Measurements from ENCODE around the gene MAPK8. TPM values are rescaled to one million over a fixed set of nuclear protein-coding genes. Genes with fewer than 3 reads are reported as not detected.

The MAPK8 gene
- total RNA-seq, 1 donor from 2014 or later, result 7.7 TPM

DNA sequence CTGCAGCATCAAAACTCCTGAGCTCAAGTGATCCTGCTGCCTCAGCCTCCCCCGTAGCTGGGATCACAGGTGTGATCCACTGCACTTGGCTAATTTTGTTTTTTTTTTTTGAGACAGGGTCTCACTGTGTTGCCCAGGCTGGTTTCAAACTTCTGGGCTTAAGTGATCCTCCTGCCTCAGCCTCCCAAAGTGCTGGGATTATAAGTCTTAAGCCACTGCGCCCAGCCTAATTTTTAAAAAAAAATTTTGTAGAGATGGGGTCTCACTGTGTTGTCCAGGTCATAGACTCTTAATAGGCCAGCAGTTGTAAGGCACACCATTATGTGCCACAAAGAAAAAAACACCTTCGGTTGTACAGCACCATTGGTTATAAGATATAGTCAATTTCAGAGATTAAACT is 122.4 kb downstream of the MAPK8 start:
- DNase-seq (ENCODE audit: low spot score in 2 of 2), result no peak
- no peak overlapping the region for H3K27ac ChIP-seq
- H3K4me1 ChIP-seq, result no peaks in the 10 kb centered on the region
- intact Hi-C loops (cut with DNase I), result no loop called here
- H3K27me3 ChIP-seq, result no peaks in the 10 kb centered on the region
- H3K36me3 ChIP-seq, result peaks cover 0 to 9% of the 10 kb centered on the region in 2 donors
- no peaks in the 10 kb centered on the region for H3K9me3 ChIP-seq
- H3K4me3 ChIP-seq, result no peak overlapping the region
- TF ChIP-seq CTCF (IDR thresholded peaks at IDR 0.05), result no peak

- no peak for TF ChIP-seq CTCF (IDR thresholded peaks at IDR 0.05)
- Histone ChIP-seq H3K36me3 (peaks cover 0 to 9% of the 10 kb centered on the region in 2 donors), H3K4me1 (no peaks in the 10 kb centered on the region), H3K4me3 (no peak overlapping the region), H3K27ac (no peak overlapping the region), H3K9me3 (no peaks in the 10 kb centered on the region), H3K27me3 (no peaks in the 10 kb centered on the region)
- intact Hi-C loops (cut with DNase I), result no loop called here
- no peak for DNase-seq (ENCODE audit: low spot score in 2 of 2)
These were observed 122.8 kb downstream of the MAPK8 start for GRCh38 chr10:48429309-48429708.

- TF ChIP-seq CTCF (IDR thresholded peaks at IDR 0.05), result no peak
- Histone ChIP-seq H3K4me3 (no peak overlapping the region), H3K9me3 (no peaks in the 10 kb centered on the region), H3K4me1 (no peaks in the 10 kb centered on the region), H3K27ac (no peak overlapping the region), H3K36me3 (peaks cover 0 to 19% of the 10 kb centered on the region in 2 donors), H3K27me3 (no peaks in the 10 kb centered on the region)
- DNase-seq (ENCODE audit: low spot score in 2 of 2), result no peak
- intact Hi-C loops (cut with DNase I), result no loop called here
These were observed 124.0 kb downstream of the MAPK8 start for GRCh38 chr10:48430402-48430993.

- peaks cover 2 to 25% of the 10 kb centered on the region in 2 donors for H3K36me3 ChIP-seq
- intact Hi-C loops (cut with DNase I), result no loop called here
- H3K4me1 ChIP-seq, result no peaks in the 10 kb centered on the region
These were observed 125.4 kb downstream of the MAPK8 start for GRCh38 chr10:48431871-48432270.

DNA sequence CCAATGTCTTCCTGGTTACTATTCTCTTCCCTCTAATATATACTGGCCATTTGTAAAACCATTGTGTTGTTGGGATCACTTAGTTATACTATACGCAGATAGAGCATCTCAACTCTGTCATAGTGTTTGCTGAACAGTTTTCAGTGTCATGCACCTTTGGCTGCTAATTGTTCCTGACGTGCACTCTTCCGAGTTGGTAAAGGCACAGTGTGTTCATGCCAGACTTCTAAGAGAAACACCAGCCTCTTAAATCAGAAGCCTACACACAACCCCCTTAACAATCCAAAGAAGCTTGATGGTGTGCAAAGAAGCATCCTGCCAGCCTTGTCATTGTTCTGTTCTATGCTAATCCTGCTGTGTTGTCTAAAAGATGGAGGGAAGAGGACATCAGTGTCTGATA is 131.1 kb downstream of the MAPK8 start:
- Histone ChIP-seq H3K27ac (no peak overlapping the region), H3K9me3 (no peaks in the 10 kb centered on the region), H3K27me3 (no peaks in the 10 kb centered on the region), H3K4me3 (no peak overlapping the region), H3K4me1 (no peaks in the 10 kb centered on the region), H3K36me3 (peaks cover 2 to 22% of the 10 kb centered on the region in 2 donors)
- intact Hi-C loops (cut with DNase I), result no loop called here
- no peak for TF ChIP-seq CTCF (IDR thresholded peaks at IDR 0.05)
- DNase-seq (ENCODE audit: low spot score in 2 of 2), result no peak

More at GRCh38 chr10:48431871-48432270, 125.4 kb downstream of the MAPK8 start:
- H3K27me3 ChIP-seq, result no peaks in the 10 kb centered on the region
- no peak overlapping the region for H3K27ac ChIP-seq
- no peak for DNase-seq (ENCODE audit: low spot score in 2 of 2)
- H3K4me3 ChIP-seq, result no peak overlapping the region
- H3K9me3 ChIP-seq, result no peaks in the 10 kb centered on the region
- TF ChIP-seq CTCF (IDR thresholded peaks at IDR 0.05), result no peak

DNA sequence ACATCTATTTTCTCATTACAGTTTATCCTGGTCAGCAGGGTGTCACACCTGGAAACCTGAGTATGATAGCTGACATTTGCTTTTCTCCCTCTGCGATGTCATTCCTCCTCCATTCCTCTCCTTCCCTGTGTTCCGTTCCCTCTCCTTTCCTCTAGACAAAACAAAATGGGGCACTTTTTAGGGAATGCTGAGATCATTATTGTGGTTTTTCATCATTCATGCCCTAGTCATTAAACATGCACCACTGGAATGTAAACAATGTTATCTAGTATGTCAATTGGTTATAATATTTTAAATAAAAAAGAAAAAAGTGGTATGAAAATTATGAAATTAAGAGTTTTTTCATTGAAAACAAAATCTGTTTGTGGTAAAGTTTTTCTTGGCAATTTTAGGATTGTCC is 132.6 kb downstream of the MAPK8 start:
- DNase-seq (ENCODE audit: low spot score in 2 of 2), result no peak
- peaks cover 2 to 22% of the 10 kb centered on the region in 2 donors for H3K36me3 ChIP-seq
- no peaks in the 10 kb centered on the region for H3K4me1 ChIP-seq
- H3K4me3 ChIP-seq, result no peak overlapping the region
- intact Hi-C loops (cut with DNase I), result no loop called here
- no peaks in the 10 kb centered on the region for H3K27me3 ChIP-seq
- no peak overlapping the region for H3K27ac ChIP-seq
- no peak for TF ChIP-seq CTCF (IDR thresholded peaks at IDR 0.05)
- H3K9me3 ChIP-seq, result no peaks in the 10 kb centered on the region

Measured in ascending aorta (tissue), 2 donors.